Non-pigmented ciliary epithelial cell (primary cell): ENCODE data around the gene CUBN.

ENCODE experiments used
- DNase-seq: peaks from one replicate; pipeline ENCODE4 v3.0.0-alpha.2; 2010; ENCODE audit warnings: low read depth

The CUBN gene

DNA sequence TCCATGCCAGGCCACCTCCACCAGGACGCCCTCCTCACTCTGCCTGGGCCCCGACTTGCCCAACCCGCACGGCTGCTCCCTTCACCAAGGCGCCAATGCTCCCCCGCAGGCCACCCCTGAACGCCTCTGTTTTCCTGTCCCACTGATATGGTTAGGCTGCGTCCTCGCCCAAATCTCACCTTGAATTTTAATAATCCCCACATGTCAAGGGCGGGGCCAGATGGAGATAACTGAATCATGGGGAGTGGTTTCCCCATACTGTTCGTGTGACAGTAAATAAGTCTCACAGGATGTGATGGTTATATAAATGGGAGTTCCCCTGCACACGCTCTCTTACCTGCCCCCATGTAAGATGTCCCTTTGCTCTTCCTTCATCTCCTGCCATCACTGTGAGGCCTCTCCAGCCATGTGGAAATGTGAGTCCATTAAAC lies 342.2 kb downstream of the CUBN start:
- no peak for DNase-seq

DNA sequence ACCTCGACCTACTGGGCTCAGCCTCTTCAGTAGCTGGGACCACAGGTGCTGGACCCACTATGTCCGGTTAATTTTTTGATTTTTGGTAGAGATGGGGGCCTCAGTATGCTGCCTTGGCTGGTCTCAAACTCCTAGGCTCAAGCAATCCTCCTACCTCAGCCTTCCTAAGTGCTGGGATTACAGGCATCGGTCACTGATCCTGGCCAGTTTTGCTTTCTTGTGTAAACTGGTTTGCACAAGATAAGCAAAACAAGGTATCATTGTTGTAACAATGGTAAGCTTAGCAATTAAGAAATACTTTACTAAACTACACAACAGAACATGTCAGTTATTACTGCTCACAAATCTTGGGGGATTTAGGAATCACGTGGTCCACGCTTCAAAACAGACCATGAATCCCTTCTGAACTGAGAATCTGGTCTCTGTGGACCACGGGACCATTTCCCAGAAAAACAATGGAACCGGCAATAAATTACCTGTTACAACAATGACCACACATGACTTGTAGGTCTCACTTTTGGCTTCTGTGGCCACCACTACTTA lies 349.2 kb downstream of the CUBN start:
- no peak for DNase-seq

DNA sequence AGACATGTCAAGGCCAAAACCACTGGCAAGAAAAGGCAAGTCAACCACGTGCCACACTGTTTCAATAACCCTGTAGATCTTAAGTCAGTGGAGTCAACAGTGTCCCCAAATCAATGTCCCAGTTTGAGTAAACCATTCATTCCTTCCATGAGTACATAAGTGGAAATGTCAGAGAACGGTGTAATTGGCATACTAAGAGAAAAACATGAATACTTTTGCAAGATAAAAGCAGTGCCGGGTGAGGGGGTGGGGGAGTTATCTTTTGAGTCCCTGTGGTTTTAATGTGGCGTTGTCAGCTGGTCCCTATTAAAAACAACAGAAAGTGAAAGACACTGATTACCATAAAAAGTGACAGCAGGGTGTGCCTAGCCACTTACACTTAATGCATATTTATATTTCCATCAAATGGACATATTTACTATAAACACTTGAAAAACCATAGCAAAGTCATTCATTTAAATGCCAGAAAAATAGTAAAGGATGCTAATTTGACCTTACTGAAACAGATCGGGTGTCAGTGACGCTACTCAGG lies 350.2 kb downstream of the CUBN start:
- no peak for DNase-seq

GRCh38 chr10:16777473-16778370 lies 351.9 kb downstream of the CUBN start:
- DNase-seq: peak; percentile 27

DNA sequence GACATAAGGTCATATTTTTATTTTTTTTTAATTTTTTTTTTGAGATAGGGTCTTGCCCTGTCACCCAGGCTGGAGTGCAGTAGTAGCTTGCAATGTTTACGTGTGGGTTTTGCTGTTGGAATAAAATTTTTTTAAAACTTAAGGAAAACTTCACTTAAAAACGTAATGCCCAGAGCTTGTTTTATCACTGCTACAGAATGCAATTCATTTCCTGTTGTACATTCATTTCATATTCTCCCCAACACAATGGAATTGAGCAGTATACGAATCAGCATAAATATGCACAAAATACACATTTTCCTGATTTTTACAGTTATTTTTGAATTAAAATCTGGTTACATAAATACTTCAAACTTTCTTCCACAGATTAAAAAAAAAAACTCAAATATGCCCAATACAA lies 352.7 kb downstream of the CUBN start:
- DNase-seq: no peak
